GM23338 (cell line): ENCODE data around the gene SERPINA9. TPM values are rescaled to one million over a fixed set of nuclear protein-coding genes. Genes with fewer than 3 reads are reported as not detected.

Experiments
- ATAC-seq: fragments of 200-7000 bp; cut with Tn5 transposase; 3 replicates; pipeline ENCODE4 v1.9.1; 2020
- DNase-seq: peaks from one replicate; pipeline ENCODE4 v3.0.0-alpha.2; 2015; ENCODE audit warnings: low spot score
- H2AFZ ChIP-seq: fragments of 200-600 bp; sonication (generic); 2 replicates; pipeline ENCODE4 v1.8.0; 2016; ENCODE audit warnings: antibody characterized with exemption, mild to moderate bottlenecking, moderate library complexity
- H3F3A ChIP-seq: fragments of 200-600 bp; sonication (generic); replicated peaks from 2 replicates; pipeline ENCODE4 v1.8.0; 2017; ENCODE audit warnings: antibody characterized with exemption, mixed run types, low read depth
- H3K27ac ChIP-seq: fragments of 200-600 bp; sonication (generic); 2 replicates; pipeline ENCODE4 v1.6.1; 2016; ENCODE audit warnings: low read depth
- H3K27me3 ChIP-seq: fragments of 200-600 bp; sonication (generic); 2 replicates; pipeline ENCODE4 v1.8.0; 2016; ENCODE audit warnings: mild to moderate bottlenecking, mixed run types, moderate library complexity; ENCODE audit not compliant: insufficient read depth
- H3K36me3 ChIP-seq: fragments of 200-600 bp; sonication (generic); 2 replicates; pipeline ENCODE4 v1.8.0; 2016; ENCODE audit warnings: mild to moderate bottlenecking; ENCODE audit not compliant: insufficient read depth
- H3K4me1 ChIP-seq: fragments of 200-600 bp; sonication (generic); 2 replicates; pipeline ENCODE4 v1.8.0; 2016; ENCODE audit warnings: mild to moderate bottlenecking, moderate library complexity; ENCODE audit not compliant: insufficient read depth
- H3K4me2 ChIP-seq: fragments of 200-600 bp; sonication (generic); 2 replicates; pipeline ENCODE4 v1.7.1; 2017; ENCODE audit warnings: mixed run types
- H3K4me3 ChIP-seq: fragments of 200-600 bp; sonication (generic); 2 replicates; pipeline ENCODE4 v1.6.1; 2016; ENCODE audit warnings: mixed run types
- H3K79me2 ChIP-seq: fragments of 200-600 bp; sonication (generic); replicated peaks from 2 replicates; pipeline ENCODE4 v1.8.0; 2017; ENCODE audit warnings: mild to moderate bottlenecking; ENCODE audit not compliant: insufficient read depth
- H3K9me2 ChIP-seq: fragments of 200-600 bp; sonication (generic); 2 replicates; pipeline ENCODE4 v1.8.0; 2017; ENCODE audit not compliant: insufficient read depth
- H4K20me1 ChIP-seq: fragments of 200-600 bp; sonication (generic); replicated peaks from 2 replicates; pipeline ENCODE4 v1.8.0; 2017; ENCODE audit warnings: mild to moderate bottlenecking; ENCODE audit not compliant: insufficient read depth
- H3K27ac Mint-ChIP-seq: 2 replicates; pipeline ENCODE4 v1.8.0; 2020; ENCODE audit warnings: inconsistent platforms, mild to moderate bottlenecking, moderate library complexity, mixed read lengths
- H3K27me3 Mint-ChIP-seq: 3 replicates; pipeline ENCODE4 v1.8.0; 2022; ENCODE audit warnings: low read depth, mild to moderate bottlenecking, moderate library complexity, mixed read lengths, inconsistent platforms; ENCODE audit not compliant: insufficient read depth, poor library complexity
- H3K36me3 Mint-ChIP-seq: 3 replicates; pipeline ENCODE4 v1.8.0; 2021; ENCODE audit warnings: low read depth, mild to moderate bottlenecking, inconsistent platforms, moderate library complexity, mixed read lengths
- H3K4me1 Mint-ChIP-seq: 3 replicates; pipeline ENCODE4 v1.8.0; 2020; ENCODE audit warnings: mild to moderate bottlenecking, inconsistent platforms, mixed read lengths
- H3K4me3 Mint-ChIP-seq: 3 replicates; pipeline ENCODE4 v1.8.0; 2021; ENCODE audit warnings: moderate library complexity, mild to moderate bottlenecking, inconsistent platforms, mixed read lengths
- H3K9me3 Mint-ChIP-seq: 3 replicates; pipeline ENCODE4 v1.8.0; 2020; ENCODE audit warnings: moderate library complexity, mild to moderate bottlenecking, inconsistent platforms, mixed read lengths
- CREB1 ChIP-seq: fragments of 250-450 bp; sonication (Bioruptor Pico); IDR thresholded peaks from 2 replicates; pipeline ENCODE4 v1.5.0; 2020; ENCODE audit warnings: low read depth, mild to moderate bottlenecking, moderate library complexity
- CTCF ChIP-seq, 2 experiments: fragments of 200-600 bp in 1 of 2; sonication (generic) in 1 of 2; conservative IDR thresholded peaks; 2 replicates each; pipeline versions ENCODE4 v1.5.1 to v1.6.1; 2016 to 2017; ENCODE audit warnings: antibody characterized with exemption in 2 of 2, low read depth in 2 of 2, mild to moderate bottlenecking in 2 of 2, moderate library complexity in 1 of 2
- ETS1 ChIP-seq: IDR thresholded peaks from 2 replicates; pipeline ENCODE4 v1.6.1; 2016; ENCODE audit warnings: antibody characterized with exemption
- EZH2 ChIP-seq: fragments of 200-600 bp; sonication (generic); IDR thresholded peaks from one replicate; pipeline ENCODE4 v1.8.0; 2017; ENCODE audit warnings: antibody characterized with exemption, mild to moderate bottlenecking, low read depth; ENCODE audit not compliant: unreplicated experiment
- EZH2phosphoT487 ChIP-seq: fragments of 200-600 bp; sonication (generic); IDR thresholded peaks from one replicate; pipeline ENCODE4 v1.8.1; 2018; ENCODE audit warnings: antibody characterized with exemption; ENCODE audit not compliant: unreplicated experiment
- JUNB ChIP-seq: IDR thresholded peaks from one replicate; pipeline ENCODE4 v1.6.1; 2016; ENCODE audit warnings: antibody characterized with exemption; ENCODE audit not compliant: unreplicated experiment
- NANOG ChIP-seq: IDR thresholded peaks from 2 replicates; pipeline ENCODE4 v1.6.1; 2016; ENCODE audit warnings: antibody characterized with exemption, borderline replicate concordance
- POLR2AphosphoS5 ChIP-seq: IDR thresholded peaks from 2 replicates; pipeline ENCODE4 v1.6.1; 2016; ENCODE audit warnings: antibody characterized with exemption, low read depth
- REST ChIP-seq: IDR thresholded peaks from one replicate; pipeline ENCODE4 v1.6.1; 2018; ENCODE audit warnings: antibody characterized with exemption; ENCODE audit not compliant: unreplicated experiment
- STAT1 ChIP-seq: IDR thresholded peaks from one replicate; pipeline ENCODE4 v1.6.1; 2016; ENCODE audit warnings: antibody characterized with exemption; ENCODE audit not compliant: unreplicated experiment
- ZNF114 ChIP-seq: fragments of 250-450 bp; sonication (Bioruptor Pico); IDR thresholded peaks from 2 replicates; pipeline ENCODE4 v1.5.0; 2020; ENCODE audit warnings: mild to moderate bottlenecking, moderate library complexity
- ZNF331 ChIP-seq: fragments of 250-450 bp; sonication (Bioruptor Pico); IDR thresholded peaks from 2 replicates; pipeline ENCODE4 v1.5.0; 2020; ENCODE audit warnings: low read depth, mild to moderate bottlenecking, moderate library complexity
- ZNF462 ChIP-seq: fragments of 250-450 bp; sonication (Bioruptor Pico); IDR thresholded peaks from 2 replicates; pipeline ENCODE4 v1.5.0; 2020; ENCODE audit warnings: mild to moderate bottlenecking, moderate library complexity
- polyA plus RNA-seq: library from polyadenylated mRNA; unstranded; fragments of >200 nt; fragmentation: Nextera tagmentation; extraction: Ambion mirVana; gene quantifications from 2 replicates; pipeline ENCODE4 v1.2.1, GENCODE V29; 2016
- total RNA-seq: library from RNA; depleted of rRNA; stranded (reverse); fragments of >200 nt; shearing (Covaris generic); gene quantifications from 2 replicates; pipeline ENCODE4 v1.2.3, GENCODE V29; 2014

SERPINA9 gene
- total and polyA plus RNA-seq, 2 experiments from 2014 or later: not detected

- Mint-ChIP-seq H3K4me1 (no peaks in the 10 kb centered on the region; the same call in 2 of the 3 replicates), H3K27ac (no peak overlapping the region), H3K4me3 (no peak overlapping the region), H3K9me3 (peaks cover 8% of the 10 kb centered on the region), H3K36me3 (peaks cover 10% of the 10 kb centered on the region), H3K27me3 (peaks cover 3% of the 10 kb centered on the region)
- no peak overlapping the region for H3K27ac ChIP-seq
- no peaks in the 10 kb centered on the region for H3K79me2 ChIP-seq
- H2AFZ ChIP-seq: no peak overlapping the region
- H3K27me3 ChIP-seq: no peaks in the 10 kb centered on the region
- H3K4me2 ChIP-seq: no peak overlapping the region
- H3K4me1 ChIP-seq: no peaks in the 10 kb centered on the region
- no peak overlapping the region for H3K4me3 ChIP-seq
- no peaks in the 10 kb centered on the region for H3K36me3 ChIP-seq
- no peak for ATAC-seq
- DNase-seq: no peak
- no peaks in the 10 kb centered on the region for H4K20me1 ChIP-seq
- no peaks in the 10 kb centered on the region for H3F3A ChIP-seq
- TF ChIP-seq ZNF331 (no peak), ZNF462 (CRISPR knock-in tag) (no peak), ZNF114 (CRISPR knock-in tag) (no peak), POLR2AphosphoS5 (no peak), REST (no peak), CREB1 (CRISPR knock-in tag) (no peak), NANOG (no peak), EZH2 (no peak), EZH2phosphoT487 (no peak), CTCF (conservative IDR thresholded peaks at IDR 0.05; ENCODE audit: low read depth in 2 of 2) (no peak), STAT1 (no peak), ETS1 (no peak), JUNB (no peak)
- peaks cover 1% of the 10 kb centered on the region for H3K9me2 ChIP-seq
Observed at GRCh38 chr14:94524093-94524492, 48.1 kb upstream of the SERPINA9 start.
